ENCODE data around the gene C1GALT1C1.
"Not testable (repeated sequence)": the region's sequence is repeated elsewhere in the genome, so short reads cannot be mapped to it uniquely, and the experiment has no call there.

Gene C1GALT1C1

DNA sequence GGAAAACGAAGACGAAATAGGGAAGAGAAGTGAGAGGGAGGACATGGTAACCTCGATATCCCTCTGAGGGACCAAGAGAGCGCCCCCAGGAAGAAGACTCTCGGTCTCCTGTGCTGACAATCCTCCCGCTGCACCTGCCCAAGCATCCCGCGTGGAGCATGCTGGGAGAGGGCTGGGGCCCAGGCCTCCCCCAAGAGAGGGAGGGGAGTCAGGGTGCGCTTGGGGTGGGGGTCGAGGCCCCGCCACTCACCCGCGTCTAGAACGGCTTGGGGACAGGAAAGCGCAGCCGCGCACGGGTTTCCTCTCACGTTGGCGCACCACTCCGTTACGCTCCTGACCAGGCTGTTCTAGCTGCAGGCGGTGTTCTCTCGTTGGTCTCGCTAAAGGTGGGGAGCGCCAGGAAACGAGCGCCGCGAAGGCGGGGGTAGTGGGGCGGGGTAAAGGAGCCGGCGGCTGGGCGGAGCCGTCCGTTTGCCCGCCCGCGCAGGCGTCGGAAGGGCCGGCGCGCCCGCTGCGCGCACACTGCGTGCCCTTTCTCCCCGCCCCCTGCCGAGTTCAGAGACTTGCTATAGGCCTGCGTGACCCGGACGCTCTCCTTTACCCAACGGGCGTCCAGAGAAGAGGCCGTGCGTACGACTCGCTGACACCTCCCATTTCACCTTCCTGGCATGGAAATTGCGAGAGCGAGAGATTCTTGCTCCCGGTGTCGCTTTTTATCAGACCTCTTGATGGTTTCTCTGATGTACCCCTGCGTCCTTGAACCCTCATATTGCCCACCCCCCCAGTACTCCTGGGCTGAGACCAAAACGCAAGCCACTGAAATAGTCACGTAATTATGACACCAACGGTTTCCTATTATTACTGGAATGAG, at the start of gene C1GALT1C1:
Gene C1GALT1C1 (minus strand): TSS at position 388 of the 871 bp plus-strand sequence. CDS start 2,888 bp downstream, outside the sequence.
- DNase-seq: peak; percentile 92

DNA sequence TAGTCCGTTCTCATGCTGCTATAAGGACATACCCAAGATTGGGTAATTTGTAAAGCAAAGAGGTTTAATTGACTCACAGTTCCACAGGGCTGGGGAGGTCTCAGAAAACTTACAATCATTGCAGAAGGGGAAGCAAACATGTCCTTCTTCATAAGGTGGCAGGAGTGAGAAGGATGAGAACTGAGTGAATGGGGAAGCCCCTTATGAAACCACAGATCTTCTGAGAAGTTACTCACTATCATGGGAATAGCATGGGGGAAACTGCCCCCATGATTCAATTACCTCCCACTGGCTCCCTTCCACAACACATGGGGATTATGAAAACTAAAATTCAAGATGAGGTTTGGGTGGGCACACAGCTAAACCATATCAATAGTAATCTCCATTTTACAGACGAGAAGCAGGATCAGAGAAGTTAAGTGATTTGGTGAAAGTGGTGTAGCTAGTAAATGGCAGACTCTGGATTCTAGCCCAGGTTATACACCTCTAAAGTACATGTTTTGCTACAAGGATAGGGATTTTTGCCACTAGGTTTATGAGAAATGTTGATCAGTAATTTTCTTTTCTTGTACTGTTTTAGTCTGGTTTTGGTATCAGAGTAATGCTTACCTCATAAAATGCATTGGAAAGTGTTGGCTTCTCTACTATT, 47.3 kb upstream of the C1GALT1C1 start:
- DNase-seq: peak; percentile 23

DNA sequence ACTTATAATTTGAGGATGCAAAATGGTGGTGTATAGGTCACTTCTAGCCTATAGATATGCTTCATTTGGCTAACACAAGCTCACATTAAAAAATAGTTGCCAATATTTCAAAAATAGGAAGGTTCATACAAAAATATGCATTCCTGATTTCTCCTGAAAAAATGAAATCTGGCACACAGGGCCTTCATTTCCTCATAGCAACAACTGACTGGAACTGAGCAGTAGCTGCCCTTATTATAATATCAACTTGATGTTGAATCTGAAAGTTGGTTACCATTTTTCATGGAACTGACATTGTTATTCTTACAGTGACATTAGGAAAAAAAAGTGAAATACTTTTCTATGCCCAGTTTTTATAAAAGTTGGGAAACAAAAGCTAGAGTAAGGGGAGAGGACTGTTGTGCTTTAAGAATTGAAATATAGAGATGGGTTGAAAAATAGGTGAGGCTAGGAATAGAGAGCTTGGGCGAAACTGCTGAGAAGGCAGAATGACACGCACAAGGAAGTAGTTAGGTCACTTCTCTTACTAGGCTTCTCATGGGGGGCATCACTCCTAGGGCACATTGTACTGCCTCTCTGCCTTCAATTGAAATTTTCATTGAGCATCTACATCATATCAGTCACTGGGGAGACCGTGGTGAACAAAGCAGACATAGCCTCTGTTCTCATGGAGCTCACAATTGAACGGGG, 43.1 kb upstream of the C1GALT1C1 start:
- DNase-seq: no peak

DNA sequence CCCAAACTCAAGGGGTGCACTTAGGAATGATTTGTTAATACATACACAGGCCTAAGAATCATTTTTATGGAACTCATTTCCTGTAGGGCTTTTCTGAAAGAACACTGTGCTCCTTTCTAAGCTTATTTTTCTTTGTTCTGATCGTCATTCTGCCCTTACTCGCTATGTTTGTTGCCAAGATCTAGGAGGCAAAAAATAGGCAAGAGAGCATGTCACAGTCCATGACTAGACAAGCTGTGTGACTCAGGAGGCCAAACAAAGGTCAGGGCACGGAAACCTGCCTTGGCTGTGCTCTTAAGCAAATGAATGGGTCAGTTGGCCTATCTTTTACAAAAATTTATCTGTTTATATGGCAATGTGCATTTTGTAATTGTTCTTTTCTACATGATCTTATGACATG, 42.5 kb upstream of the C1GALT1C1 start:
- DNase-seq: no peak

DNA sequence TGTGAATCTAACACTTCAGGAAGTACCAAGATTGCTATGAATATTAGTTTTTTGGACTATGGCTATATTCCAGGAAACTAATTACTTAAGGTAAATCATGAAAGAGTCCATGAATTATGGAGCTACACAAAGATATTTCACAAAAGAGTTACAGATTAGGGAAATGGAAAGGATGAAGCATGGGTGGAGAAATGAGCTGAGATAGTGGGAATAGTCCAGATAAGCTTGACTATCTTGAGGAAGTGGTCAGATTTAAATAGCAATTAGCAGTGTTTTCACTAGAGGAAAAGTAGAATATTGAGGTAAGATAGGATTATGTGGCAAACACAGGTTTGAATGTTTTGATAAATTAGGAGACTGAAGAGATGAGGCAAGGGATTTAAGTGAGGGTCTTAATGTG, 42.1 kb upstream of the C1GALT1C1 start:
- DNase-seq: no peak

DNA sequence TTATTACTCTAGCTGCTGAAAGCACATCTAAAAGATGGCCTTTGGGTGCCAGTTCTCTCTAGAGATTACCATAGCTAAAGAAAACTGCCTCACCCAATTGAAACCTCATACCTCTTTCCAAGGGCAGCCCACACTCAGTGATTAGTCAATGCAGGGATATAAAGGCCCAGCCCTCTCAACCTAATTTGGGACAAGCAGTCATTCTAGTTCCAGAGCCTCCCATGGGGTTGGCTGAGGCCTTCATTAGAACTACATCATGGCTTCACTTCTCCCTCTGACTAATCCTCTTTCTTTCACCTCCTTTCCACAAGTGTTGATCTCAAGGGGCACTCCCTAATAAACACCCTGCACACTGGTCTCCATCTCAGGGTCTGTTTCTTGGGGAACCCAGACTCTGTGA, 38.5 kb upstream of the C1GALT1C1 start:
- no peak for DNase-seq

DNA sequence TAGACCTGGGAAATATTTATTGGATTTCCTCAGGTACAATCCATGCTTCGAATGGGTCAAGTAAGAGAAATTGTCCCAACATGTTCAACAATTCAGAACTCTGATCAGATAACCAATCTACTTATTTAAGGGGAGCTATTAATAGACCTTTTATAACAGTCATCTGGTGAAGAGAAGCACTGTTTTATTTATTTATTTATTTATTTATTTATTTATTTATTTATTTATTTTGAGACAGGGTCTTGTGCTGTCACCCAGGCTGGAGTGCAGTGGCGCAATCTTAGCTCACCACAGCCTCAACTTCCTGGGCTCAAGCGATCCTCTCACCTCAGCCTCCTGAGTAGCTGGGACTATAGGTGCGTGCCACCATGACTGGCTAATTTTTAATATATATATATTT, 34.7 kb upstream of the C1GALT1C1 start:
- DNase-seq: not testable (repeated sequence)

DNA sequence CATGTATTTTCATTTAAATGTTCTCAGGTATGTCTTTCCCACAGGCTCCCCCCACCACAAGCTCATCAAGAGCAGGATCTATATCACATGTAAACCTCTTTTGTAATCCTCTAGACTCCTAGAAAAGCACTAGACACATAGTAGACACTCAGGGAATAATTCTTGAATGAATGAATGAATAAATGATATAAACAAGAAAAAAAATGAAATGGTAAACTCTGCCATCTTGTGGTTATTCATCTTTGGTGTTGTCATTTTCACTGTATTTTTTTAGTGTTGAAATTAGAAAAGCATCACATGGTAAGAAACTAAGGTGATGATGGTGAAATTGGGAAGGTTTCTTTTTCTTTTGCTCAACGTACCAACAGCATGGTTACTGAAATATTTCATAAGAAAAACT, 34.2 kb upstream of the C1GALT1C1 start:
- no peak for DNase-seq

DNA sequence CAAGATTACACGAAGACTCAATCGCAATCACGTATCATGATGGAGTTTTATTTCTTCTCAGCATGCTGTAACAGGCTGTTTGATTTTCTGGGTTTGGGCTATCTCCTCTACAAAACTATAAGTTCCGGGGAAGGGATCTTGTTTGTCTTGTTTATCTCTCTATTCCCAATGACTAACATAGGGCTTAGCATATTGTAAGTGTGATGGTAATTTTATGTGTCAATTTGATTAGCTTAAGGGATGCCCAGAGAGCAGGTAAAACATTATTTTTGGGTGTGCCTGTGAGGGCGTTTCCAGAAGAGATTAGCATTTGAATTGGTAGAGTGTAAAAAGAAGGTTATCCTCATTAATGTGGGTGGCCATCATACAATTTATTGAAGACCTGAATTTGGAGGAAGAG, 32.8 kb upstream of the C1GALT1C1 start:
- DNase-seq: no peak

DNA sequence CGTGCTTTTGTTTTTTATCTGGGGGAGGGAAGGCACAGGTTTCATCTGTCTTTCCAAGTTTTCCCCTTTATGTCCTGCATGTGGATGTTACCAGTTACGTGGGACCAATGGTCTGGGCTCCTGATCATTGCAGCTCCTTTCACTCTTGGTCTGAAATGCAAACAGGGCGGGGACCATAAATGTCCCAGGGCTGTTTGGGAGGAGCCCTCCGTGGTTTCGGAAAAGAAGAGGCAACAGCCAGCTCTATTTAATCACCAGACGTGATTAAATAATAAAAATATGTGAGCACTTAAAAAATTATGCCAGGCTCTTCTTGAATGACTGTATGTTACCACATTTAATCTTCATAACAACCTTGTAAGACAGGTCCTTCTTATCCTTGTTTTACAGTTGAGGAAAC, 30.8 kb upstream of the C1GALT1C1 start:
- DNase-seq: no peak

DNA sequence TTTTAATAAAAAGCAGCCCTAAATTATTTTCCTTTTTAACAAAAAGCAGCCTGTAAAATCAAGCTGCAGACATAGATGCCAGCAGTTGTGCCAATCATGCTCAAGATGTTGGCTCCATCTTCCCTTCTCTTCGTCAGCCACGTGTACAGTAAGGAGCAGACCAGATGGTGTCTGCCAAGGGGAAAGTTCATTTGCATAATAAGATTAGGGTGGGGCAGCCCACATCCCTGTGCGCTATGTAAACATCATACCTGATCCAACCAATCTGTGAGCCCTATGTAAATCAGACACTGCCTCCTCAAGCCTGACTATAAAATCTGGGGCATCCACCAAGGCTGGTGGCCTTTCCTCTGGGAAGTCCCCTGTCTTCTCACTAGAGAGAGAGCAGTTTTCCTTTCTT, 23.1 kb upstream of the C1GALT1C1 start:
- no peak for DNase-seq

DNA sequence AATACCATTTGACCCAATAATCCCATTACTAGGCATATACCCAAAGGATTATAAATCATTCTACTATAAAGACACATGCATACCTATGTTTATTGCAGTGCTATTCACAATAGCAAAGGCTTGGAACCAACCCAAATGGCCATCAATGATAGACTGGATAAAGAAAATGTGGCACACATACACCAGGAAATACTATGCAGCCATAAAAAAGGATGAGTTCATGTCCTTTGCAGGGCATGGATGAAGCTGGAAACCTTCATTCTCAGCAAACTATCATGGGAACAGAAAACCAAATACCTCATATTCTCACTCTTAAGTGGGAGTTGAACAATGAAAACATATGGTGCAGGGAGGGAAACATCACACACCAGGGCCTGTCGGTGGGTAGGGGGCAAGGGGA, 22.4 kb upstream of the C1GALT1C1 start:
- not testable (repeated sequence) for DNase-seq

DNA sequence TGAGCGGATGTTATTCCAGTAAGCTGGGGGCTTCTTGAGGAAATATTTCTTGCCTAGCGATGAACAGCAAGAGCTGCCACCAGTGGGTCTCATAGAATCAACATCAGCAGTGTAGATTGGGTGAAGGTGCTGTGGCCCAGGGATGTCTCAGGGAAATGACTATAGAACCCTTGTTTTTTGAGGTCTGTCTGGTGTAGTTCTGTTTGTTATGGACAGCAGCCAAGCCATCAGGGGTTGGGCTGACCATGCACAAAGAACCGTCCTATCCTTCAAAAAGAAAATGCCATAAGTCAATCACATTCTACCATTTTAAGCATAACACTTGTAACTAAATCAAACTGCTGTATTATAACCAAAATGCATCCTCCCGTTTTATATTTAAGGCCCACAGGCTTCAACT, 17.3 kb upstream of the C1GALT1C1 start:
- no peak for DNase-seq

DNA sequence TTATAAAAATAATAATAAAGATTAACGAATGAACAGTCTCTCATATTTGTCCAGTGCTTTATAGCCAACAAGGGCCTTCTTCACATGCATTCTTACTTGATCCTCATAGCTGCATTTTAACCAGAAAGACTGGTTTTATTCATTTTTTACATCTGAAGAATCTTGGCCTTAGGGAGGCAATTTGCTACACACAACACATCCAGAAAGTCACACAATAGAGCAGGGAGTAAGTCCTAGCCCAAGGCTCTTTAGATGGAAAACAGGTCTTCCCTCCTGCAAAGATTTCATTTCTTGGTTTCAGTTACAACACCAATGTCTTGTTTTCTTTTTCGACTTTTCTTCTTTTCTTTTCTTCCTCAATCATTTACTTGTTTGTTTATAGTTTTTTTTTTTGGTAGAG, 13.0 kb upstream of the C1GALT1C1 start:
- DNase-seq: no peak

DNA sequence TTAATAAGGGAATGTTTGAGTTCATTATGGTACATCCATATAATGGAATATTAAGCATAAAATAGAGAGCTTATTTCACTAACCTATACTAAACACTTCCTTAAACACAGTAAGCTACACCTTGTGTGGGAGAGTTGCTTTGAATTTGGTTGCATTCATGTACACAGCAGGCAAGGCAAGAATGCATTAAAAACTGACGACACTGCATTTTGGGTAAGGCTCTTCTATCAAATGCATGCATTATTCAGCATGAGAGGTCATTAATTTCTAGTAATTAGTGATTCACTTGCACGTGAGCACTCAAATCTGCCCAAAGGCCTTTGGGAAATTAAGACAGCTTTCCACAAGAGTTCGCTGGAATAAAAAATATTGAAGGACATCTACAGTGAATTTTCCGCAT, 8.8 kb upstream of the C1GALT1C1 start:
- DNase-seq: no peak

DNA sequence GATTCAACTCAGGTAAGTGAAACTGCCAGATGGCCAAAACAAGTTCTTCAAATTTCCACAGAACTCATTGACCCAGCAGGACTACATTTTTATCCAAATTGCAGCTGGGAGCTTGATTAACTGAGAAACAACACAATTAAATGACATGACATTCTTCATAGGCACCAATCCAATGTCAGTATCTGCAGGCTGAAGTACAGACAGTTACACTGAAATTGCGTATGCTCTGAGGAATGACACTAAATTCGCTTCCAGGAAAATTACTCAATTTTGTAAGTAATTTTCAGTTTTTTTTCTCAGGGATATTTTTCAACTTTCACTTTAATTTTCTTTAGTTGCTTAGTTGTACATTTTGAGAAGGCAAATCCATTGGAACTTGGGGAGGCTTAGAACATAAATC, 4.5 kb downstream of the C1GALT1C1 start:
- DNase-seq: no peak

DNA sequence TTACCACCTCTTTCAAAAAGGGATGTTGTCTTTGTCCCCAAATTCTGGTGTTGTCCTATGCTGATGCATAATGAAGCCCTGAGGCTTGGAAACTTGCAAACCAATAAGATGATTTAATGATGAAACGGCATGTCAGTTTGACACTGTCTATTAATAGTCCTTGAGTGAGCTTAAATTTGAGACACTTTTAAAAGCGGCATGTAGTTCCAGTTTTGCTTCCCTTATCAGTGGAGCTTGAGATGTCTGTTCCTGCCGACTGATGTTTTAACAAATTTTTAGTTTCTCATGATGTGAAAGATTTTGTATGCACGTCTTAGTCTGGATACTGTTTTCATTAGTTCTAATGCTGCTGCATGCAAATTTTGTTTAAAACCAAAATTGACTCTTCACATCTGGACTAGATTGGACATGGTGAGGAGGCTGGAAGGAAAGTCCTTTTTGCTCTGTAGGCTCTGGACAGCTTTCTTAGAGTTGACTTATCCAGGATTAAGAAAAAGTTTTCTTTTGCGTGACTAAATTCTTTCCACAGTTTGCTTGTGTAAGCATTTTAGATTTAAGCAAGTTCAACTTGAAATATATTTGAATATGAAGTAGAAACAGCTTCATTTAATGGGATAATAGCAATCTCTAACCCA, 11.7 kb downstream of the C1GALT1C1 start:
- DNase-seq: no peak

DNA sequence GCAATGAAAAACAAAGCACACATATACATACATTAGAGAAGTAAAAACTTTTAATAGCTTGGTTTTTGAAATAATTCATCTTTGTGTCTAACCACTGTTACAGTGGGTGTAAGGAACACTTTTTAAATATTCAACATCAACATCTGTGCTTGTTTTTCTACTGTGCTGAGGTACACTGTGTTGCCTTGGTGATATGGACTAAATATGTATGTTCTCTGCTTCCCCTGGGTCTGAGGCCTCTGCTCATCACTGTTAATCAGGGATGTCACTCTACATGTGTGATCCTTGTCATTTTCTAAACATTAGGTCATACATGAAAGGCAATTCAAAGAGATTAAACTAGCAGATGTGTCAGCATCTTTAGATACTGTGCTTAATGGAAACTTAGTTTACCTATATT, 15.0 kb downstream of the C1GALT1C1 start:
- DNase-seq: no peak

DNA sequence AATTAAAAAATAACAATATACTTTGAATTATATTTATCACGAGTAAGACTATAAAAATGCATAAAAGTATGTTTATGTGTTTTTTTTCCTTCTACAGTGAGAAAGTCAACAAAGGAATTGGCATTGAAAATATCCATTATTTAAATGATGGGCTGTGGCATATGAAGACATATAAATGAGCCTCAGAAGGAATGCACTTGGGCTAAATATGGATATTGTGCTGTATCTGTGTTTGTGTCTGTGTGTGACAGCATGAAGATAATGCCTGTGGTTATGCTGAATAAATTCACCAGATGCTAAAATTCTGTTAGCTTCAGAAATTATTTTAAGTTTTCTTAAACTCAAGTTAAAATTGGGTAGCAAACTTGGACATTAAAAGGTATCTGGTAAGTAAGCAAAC, 17.8 kb downstream of the C1GALT1C1 start:
- no peak for DNase-seq

DNA sequence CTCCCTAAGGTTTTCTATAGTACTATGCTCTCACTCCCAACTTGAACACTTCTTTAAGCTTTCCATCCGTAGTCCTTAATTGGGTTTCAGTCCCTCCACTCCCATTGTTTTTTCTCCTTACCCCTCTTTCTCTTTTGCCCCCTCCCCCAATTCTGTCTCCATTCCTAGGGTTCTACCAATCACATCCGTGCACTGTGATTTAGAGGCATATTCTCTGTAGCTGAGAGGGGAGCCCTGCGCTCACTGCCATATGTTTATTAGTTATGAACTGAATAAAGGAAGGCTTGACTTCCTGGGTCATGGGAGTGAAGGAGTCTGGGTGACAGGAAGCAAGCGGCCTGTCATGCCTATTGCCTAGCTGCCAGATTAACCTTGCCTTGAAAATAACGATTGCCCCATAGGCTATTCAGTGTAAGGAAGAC, 25.5 kb downstream of the C1GALT1C1 start:
- DNase-seq: peak; percentile 16

DNA sequence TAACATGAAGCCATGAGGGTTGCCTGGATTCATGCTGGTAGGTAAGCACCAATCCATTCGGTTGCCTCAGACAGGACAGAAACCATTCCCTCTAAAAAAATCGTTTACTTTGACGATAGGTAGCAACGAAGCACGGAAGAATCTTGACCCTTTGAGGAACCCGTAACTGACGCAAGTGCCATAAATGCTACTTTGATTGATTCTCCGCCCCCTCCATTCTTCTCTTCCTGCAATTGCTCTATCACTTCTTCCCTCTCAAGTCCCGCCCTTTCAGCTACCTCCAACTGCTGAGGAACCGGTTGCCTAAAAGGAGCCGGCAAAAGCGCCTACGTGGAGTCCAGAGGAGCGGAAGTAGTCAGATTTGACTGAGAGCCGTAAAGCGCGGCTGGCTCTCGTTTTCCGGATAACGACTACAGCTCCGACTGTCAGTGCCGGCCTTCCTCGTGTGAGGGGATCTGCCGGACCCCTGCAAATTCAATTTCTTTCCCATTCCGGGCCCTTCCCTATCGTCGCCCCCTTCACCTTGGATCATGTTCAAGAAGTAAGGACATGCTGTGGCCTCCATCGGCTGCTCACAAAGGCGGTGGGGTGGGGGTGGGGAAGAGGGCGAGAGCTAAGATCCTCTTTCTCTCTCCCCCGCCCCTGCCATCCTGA, 26.0 kb downstream of the C1GALT1C1 start, which contains the start of gene MCTS1:
Gene MCTS1 (plus strand): TSS at position 395 of the 654 bp plus-strand sequence. CDS start 136 bp downstream, at position 531.
- peak; percentile 83 for DNase-seq

DNA sequence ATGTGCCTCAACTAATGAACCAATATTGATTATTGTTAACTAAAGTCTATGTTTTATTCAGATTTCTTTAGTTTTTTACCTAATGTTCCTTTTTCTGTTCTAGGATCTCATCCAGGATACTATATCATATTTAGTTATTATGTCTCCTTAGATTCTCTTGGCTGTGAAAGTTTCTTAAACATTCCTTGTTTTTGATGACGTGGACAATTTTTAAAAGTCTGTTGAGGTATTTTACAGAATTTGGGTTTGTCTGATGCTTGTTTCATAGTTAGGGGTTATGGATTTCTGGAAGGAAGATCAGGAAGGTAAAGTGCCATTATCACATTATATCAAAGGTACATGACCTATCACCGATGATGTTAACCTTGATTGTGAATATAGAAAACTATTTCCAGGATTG, 44.2 kb downstream of the C1GALT1C1 start:
- DNase-seq: no peak

All from stimulated activated CD4-positive, alpha-beta T cell treated with anti-CD3 and anti-CD28 coated beads, Interleukin-15, amount 100 ng/mL, for 24 hours (primary cell).